ENCODE results near the gene MAP4K4. TPM values are rescaled to one million over a fixed set of nuclear protein-coding genes. Genes with fewer than 3 reads are reported as not detected.

The MAP4K4 gene
- total RNA-seq, 2 donors from 2014 or later: 26.8 to 30.7 TPM

GRCh38 chr2:101858910-101859309, 161.4 kb downstream of the MAP4K4 start:
- DNase-seq: no peak
- Histone ChIP-seq H3K9me3 (no peaks in the 10 kb centered on the region), H3K4me1 (no peaks in the 10 kb centered on the region), H3K4me3 (no peak overlapping the region), H3K27me3 (no peaks in the 10 kb centered on the region), H3K9ac (ENCODE audit: low read depth in 2 of 2, low read length in 2 of 2) (no peak overlapping the region), H3K36me3 (no peaks in the 10 kb centered on the region), H3K27ac (no peak overlapping the region)
- intact Hi-C loops (cut with DNase I): no loop called here
- TF ChIP-seq CTCF (IDR thresholded peaks at IDR 0.05): no peak

DNA sequence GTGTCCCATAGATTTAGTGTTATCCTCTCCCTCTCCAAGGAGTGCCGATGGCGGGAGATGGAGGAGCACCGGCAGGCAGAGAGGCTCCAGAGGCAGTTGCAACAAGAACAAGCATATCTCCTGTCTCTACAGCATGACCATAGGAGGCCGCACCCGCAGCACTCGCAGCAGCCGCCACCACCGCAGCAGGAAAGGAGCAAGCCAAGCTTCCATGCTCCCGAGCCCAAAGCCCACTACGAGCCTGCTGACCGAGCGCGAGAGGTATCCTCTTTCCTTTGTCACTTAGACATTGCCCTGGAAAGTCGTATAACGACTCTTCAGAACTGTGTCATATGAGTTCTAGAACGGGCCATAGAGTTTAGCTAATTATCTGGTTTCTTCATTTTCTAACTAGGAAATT, 162.1 kb downstream of the MAP4K4 start:
- no peak overlapping the region for H3K9ac ChIP-seq (ENCODE audit: low read depth in 2 of 2, low read length in 2 of 2)
- no peak for TF ChIP-seq CTCF (IDR thresholded peaks at IDR 0.05)
- no peaks in the 10 kb centered on the region for H3K9me3 ChIP-seq
- no peak overlapping the region for H3K27ac ChIP-seq
- H3K4me3 ChIP-seq: no peak overlapping the region
- DNase-seq: no peak
- no peaks in the 10 kb centered on the region for H3K36me3 ChIP-seq
- no peaks in the 10 kb centered on the region for H3K4me1 ChIP-seq
- intact Hi-C loops (cut with DNase I): no loop called here
- no peaks in the 10 kb centered on the region for H3K27me3 ChIP-seq

- no peaks in the 10 kb centered on the region for H3K27me3 ChIP-seq
- no peak overlapping the region for H3K9ac ChIP-seq (ENCODE audit: low read depth in 2 of 2, low read length in 2 of 2)
- TF ChIP-seq CTCF (IDR thresholded peaks at IDR 0.05): no peak
- H3K4me3 ChIP-seq: no peak overlapping the region
- DNase-seq: no peak
- H3K27ac ChIP-seq: no peak overlapping the region
- H3K9me3 ChIP-seq: no peaks in the 10 kb centered on the region
- intact Hi-C loops (cut with DNase I): no loop called here
- H3K4me1 ChIP-seq: no peaks in the 10 kb centered on the region
- H3K36me3 ChIP-seq: no peaks in the 10 kb centered on the region
Measured at GRCh38 chr2:101860157-101860556, 162.7 kb downstream of the MAP4K4 start.

DNA sequence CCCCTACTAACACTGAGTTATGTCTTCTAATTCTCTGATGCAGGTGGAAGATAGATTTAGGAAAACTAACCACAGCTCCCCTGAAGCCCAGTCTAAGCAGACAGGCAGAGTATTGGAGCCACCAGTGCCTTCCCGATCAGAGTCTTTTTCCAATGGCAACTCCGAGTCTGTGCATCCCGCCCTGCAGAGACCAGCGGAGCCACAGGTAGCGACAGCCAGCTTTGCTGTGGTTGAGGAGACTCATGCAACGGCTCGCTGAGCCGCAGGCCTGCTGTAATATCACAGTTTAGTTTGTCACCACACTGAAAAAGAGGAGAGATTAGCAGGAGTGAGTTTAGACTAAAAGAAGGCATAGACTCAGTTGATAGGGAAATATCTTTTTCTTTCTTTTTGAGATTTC, 163.3 kb downstream of the MAP4K4 start:
- intact Hi-C loops (cut with DNase I): no loop called here
- no peak overlapping the region for H3K27ac ChIP-seq
- DNase-seq: no peak
- H3K27me3 ChIP-seq: no peaks in the 10 kb centered on the region
- no peak overlapping the region for H3K9ac ChIP-seq (ENCODE audit: low read depth in 2 of 2, low read length in 2 of 2)
- H3K9me3 ChIP-seq: no peaks in the 10 kb centered on the region
- H3K4me3 ChIP-seq: no peak overlapping the region
- no peak for TF ChIP-seq CTCF (IDR thresholded peaks at IDR 0.05)
- H3K4me1 ChIP-seq: no peaks in the 10 kb centered on the region
- H3K36me3 ChIP-seq: no peaks in the 10 kb centered on the region

DNA sequence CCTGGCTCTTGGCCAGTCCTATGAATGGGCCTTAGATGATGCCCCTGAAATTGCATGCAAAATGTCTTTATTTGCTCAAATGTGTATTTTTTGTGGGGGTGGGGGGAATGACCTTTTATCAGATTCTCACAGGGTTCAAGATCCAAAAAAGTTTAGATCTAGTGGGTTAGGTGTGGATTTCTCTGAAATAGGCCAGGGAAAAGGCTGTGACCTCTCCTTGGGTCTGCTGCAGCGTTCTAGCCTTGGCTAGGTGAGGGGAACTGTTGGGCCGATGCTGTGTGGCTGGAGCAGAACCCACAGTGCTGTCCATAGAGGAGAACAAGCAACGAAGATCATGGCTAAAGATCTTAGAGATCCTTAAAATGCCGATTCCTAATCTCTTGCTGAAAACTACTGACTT, 163.9 kb downstream of the MAP4K4 start:
- Histone ChIP-seq H3K9me3 (no peaks in the 10 kb centered on the region), H3K4me3 (no peak overlapping the region), H3K36me3 (no peaks in the 10 kb centered on the region), H3K27ac (no peak overlapping the region), H3K9ac (ENCODE audit: low read depth in 2 of 2, low read length in 2 of 2) (no peak overlapping the region), H3K4me1 (no peaks in the 10 kb centered on the region), H3K27me3 (no peaks in the 10 kb centered on the region)
- DNase-seq: no peak
- intact Hi-C loops (cut with DNase I): no loop called here
- no peak for TF ChIP-seq CTCF (IDR thresholded peaks at IDR 0.05)

GRCh38 chr2:101863534-101863933, 166.0 kb downstream of the MAP4K4 start:
- intact Hi-C loops (cut with DNase I): no loop called here
- Histone ChIP-seq H3K4me1 (no peaks in the 10 kb centered on the region), H3K9me3 (no peaks in the 10 kb centered on the region), H3K36me3 (no peaks in the 10 kb centered on the region), H3K27me3 (no peaks in the 10 kb centered on the region), H3K27ac (no peak overlapping the region), H3K9ac (ENCODE audit: low read depth in 2 of 2, low read length in 2 of 2) (no peak overlapping the region), H3K4me3 (no peak overlapping the region)
- DNase-seq: no peak
- no peak for TF ChIP-seq CTCF (IDR thresholded peaks at IDR 0.05)
